Heart left ventricle (tissue), 13 donors: ENCODE measurements around the gene FOXD4.
"Not testable (repeated sequence)": the region's sequence is repeated elsewhere in the genome, so short reads cannot be mapped to it uniquely, and the experiment has no call there.

Experiments used
- POLR2A ChIP-seq, 2 donors: fragments of 450-650 bp; IDR thresholded peaks; one replicate each; pipeline ENCODE4 v1.6.1; 2017; ENCODE audit warnings: antibody characterized with exemption in 2 of 2, mild to moderate bottlenecking in 2 of 2, moderate library complexity in 2 of 2
- TF ChIP-seq, protein P1 (sequence below), 12 donors: fragments of 200-600 bp; sonication (generic) in 4 of 12; IDR thresholded peaks; one replicate each; pipeline versions ENCODE4 v1.5.0 to v1.8.0; 2018 to 2022; ENCODE audit warnings: antibody characterized with exemption in 12 of 12, mild to moderate bottlenecking in 5 of 12
- donor health status: ischemic (EF 13 %, LVEDD 7.1; RV severe dilation, severe dysfunction).
- donor health status: DM: no; HTN: yes; CAD: no.
- donor health status: DM: no; HTN: no; CAD: no.
- donor health status: ischemic (EF 25% LVEDD 6.9; RV normal size, moderate dysfunction).
- donor health status: ischemic (EF 25% LVEDD 5.7; RV mildly dilated, moderate dysfunction).
- donor health status: ischemic (EF 35%, LVEDD 5.7; RV mildly dilated, moderate dysfunction).
- donor health status: nonischemic (EF 11% LVEDD 7.7; RV severe dilation, severe dysfunction).
- donor health status: DM: yes; HTN: yes; CAD: no.
- donor health status: PGD.
- donor health status: ischemic (EF 29% LVEDD 5.4; RV normal size, mild dysfunction).
- donor health status: nonischemic (EF 23%, LVEDD 6.1; RV moderate dilation, normal function).

DNA sequence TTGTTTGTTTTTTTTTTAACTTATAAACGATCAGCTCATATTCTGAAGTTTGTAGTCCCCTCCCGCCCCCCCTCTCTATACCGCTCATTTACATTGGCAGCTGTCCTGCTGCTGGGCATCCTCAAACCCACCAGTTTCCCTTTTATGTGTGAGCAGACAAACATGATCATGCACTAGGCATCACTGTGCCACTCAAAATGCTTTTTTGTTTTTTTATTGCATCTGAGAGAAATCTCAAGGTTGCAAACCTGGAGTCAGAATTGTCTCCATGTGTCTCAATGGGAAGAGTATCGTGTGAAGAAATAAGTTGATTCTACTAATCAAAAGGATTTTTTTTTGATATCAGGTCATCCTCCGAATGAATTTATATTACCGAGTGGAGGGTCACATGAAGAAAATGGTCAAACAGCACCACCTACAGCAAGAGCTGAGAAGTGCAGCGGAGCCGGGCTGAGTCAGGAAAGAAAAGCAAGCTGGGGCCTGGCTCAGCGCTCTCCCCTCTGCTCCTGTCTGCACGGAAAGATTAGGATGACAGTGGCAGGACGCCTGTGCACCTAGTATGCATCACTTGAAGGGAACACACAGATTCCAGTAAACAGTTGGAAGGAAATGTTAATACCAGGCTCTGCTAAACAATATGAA lies 29.7 kb downstream of the FOXD4 start:
- TF ChIP-seq, protein P1, sequence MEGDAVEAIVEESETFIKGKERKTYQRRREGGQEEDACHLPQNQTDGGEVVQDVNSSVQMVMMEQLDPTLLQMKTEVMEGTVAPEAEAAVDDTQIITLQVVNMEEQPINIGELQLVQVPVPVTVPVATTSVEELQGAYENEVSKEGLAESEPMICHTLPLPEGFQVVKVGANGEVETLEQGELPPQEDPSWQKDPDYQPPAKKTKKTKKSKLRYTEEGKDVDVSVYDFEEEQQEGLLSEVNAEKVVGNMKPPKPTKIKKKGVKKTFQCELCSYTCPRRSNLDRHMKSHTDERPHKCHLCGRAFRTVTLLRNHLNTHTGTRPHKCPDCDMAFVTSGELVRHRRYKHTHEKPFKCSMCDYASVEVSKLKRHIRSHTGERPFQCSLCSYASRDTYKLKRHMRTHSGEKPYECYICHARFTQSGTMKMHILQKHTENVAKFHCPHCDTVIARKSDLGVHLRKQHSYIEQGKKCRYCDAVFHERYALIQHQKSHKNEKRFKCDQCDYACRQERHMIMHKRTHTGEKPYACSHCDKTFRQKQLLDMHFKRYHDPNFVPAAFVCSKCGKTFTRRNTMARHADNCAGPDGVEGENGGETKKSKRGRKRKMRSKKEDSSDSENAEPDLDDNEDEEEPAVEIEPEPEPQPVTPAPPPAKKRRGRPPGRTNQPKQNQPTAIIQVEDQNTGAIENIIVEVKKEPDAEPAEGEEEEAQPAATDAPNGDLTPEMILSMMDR (IDR thresholded peaks at IDR 0.05) = peak in 2 of 12 donors; percentile 7 to 14
- not testable (repeated sequence) for TF ChIP-seq POLR2A (IDR thresholded peaks at IDR 0.05)
